Renal cortex interstitium (tissue), 11 donors: Measurements from ENCODE around the gene FOS. TPM values are rescaled to one million over a fixed set of nuclear protein-coding genes. Genes with fewer than 3 reads are reported as not detected.

Experiments
- DNase-seq, 11 donors: peaks; one replicate each; pipeline ENCODE4 v3.0.0-alpha.2; 2013; ENCODE audit warnings: low read depth in 9 of 11, low spot score in 4 of 11; ENCODE audit errors: extremely low read depth in 1 of 11
- polyA plus RNA-seq, 3 donors: library from polyadenylated mRNA; unstranded; fragments of 120-200 nt; gene quantifications; one replicate each; pipeline ENCODE4 v1.2.1, GENCODE V29; 2013; ENCODE audit not compliant: insufficient read length in 3 of 3

The FOS gene
- polyA plus RNA-seq, 3 donors, result 241 to 640 (median 512) TPM

- no peak for DNase-seq
These were observed 14.6 kb upstream of the FOS start for GRCh38 chr14:75264036-75264435.

- no peak for DNase-seq
These were observed 11.4 kb upstream of the FOS start for GRCh38 chr14:75267141-75267721.

- DNase-seq, result no peak
These were observed 9.7 kb upstream of the FOS start for GRCh38 chr14:75268633-75269550.

- no peak for DNase-seq
These were observed 7.1 kb upstream of the FOS start for GRCh38 chr14:75271514-75271913.

- no peak for DNase-seq
These were observed 5.2 kb upstream of the FOS start for GRCh38 chr14:75273272-75274049.

GRCh38 chr14:75274050-75274898 is 4.4 kb upstream of the FOS start:
- no peak for DNase-seq

GRCh38 chr14:75274899-75275569 is 3.6 kb upstream of the FOS start:
- DNase-seq, result no peak

- no peak for DNase-seq
These were observed 3.0 kb upstream of the FOS start for GRCh38 chr14:75275598-75275997.

GRCh38 chr14:75277008-75277814 is 1.4 kb upstream of the FOS start:
- DNase-seq, result peak in 5 of 11 donors; percentile 81 to 88 (median 87)

GRCh38 chr14:75277815-75278421 is 710 bp upstream of the FOS start:
- no peak for DNase-seq

GRCh38 chr14:75279153-75279762 is 630 bp downstream of the FOS start:
- peak in 1 of 11 donors; percentile 53 for DNase-seq

GRCh38 chr14:75279763-75280290 is 1.2 kb downstream of the FOS start:
- DNase-seq, result no peak

- no peak for DNase-seq
These were observed 1.7 kb downstream of the FOS start for GRCh38 chr14:75280291-75280830.

GRCh38 chr14:75280831-75281653 is 2.4 kb downstream of the FOS start:
- DNase-seq, result no peak

- no peak for DNase-seq
These were observed 3.0 kb downstream of the FOS start for GRCh38 chr14:75281654-75282019.

GRCh38 chr14:75282170-75282554 is 3.5 kb downstream of the FOS start:
- no peak for DNase-seq
